ENCODE measurements around the gene RABGEF1. TPM values are rescaled to one million over a fixed set of nuclear protein-coding genes. Genes with fewer than 3 reads are reported as not detected.
A peak's percentile ranks its signal among the peaks of the same experiment; 100 is the strongest.
"Not testable (repeated sequence)": the region's sequence is repeated elsewhere in the genome, so short reads cannot be mapped to it uniquely, and the experiment has no call there.

Gene RABGEF1
- total and polyA plus RNA-seq, 2 donors (not counting 3 experiments of a cell fraction or from before 2014, with no cell fraction given) = 11.6 to 15.5 TPM

- TF ChIP-seq POLR2AphosphoS5 (IDR thresholded peaks at IDR 0.05; ENCODE audit: insufficient read depth, low read depth, low read length) (no peak), JUN (IDR thresholded peaks at IDR 0.05; ENCODE audit: borderline replicate concordance, insufficient read depth, insufficient read length, low read depth) (no peak)
- peaks cover 5% of the 10 kb centered on the region for H3K4me1 ChIP-seq (ENCODE audit: control insufficient read depth, extremely low read depth, insufficient read depth, low read length)
- FAIRE-seq = no peak
- intact Hi-C loops (cut with micrococcal nuclease) (loop anchor here (1.0 to 5.0 kb wide), 2 partner anchors 87 to 256 kb away; partner anchors contain the start of genes SBDS and TYW1), dilution Hi-C loops (cut with MboI; ENCODE audit: extremely low pct_ligation_motif_present, low sequenced_read_pairs) (no loop called here)
- peak overlapping the region; percentile 54 to 99 (median 82) for H3K4me3 ChIP-seq (replicated peaks in 1 of 3; ENCODE audit: insufficient read depth in 1 of 3, low read depth in 1 of 3, low read length in 3 of 3)
- no TSS peak for BruUV-seq (replicated peaks)
- no peaks in the 10 kb centered on the region for H4K20me1 ChIP-seq (replicated peaks; ENCODE audit: control insufficient read depth, extremely low read depth, insufficient read depth, low read length)
- ChIA-PET POLR2A (no interaction called here), CTCF (no interaction called here)
- peak overlapping the region; percentile 83 for H3K27ac ChIP-seq (ENCODE audit: insufficient read depth, low read depth, low read length)
- H3K9ac ChIP-seq (replicated peaks; ENCODE audit: extremely low read depth, insufficient read depth, low read length) = peak overlapping the region; percentile 87
- no peaks in the 10 kb centered on the region for H3K9me3 ChIP-seq (replicated peaks; ENCODE audit: control insufficient read depth, insufficient read depth, low read length)
- no peaks in the 10 kb centered on the region for H3K27me3 ChIP-seq (ENCODE audit: control insufficient read depth in 2 of 2, insufficient read depth in 2 of 2, low read length in 2 of 2)
- H2AFZ ChIP-seq (ENCODE audit: low read depth, low read length) = no peak overlapping the region
- peaks cover 54% of the 10 kb centered on the region for H3K79me2 ChIP-seq (ENCODE audit: control insufficient read depth, insufficient read depth, low read length)
- no peaks in the 10 kb centered on the region for H3K9me1 ChIP-seq (replicated peaks; ENCODE audit: control insufficient read depth, extremely low read depth, insufficient read depth, low read length)
- H3K4me2 ChIP-seq (ENCODE audit: insufficient read depth, low read length) = peak overlapping the region; percentile 84
- DNase-seq (ENCODE audit: low read depth, low spot score) = no peak
- H3K36me3 ChIP-seq (ENCODE audit: control insufficient read depth in 2 of 2, extremely low read depth in 1 of 2, insufficient read depth in 2 of 2, low read length in 2 of 2) = no peaks in the 10 kb centered on the region
Observed at GRCh38 chr7:66741710-66742049, 1.1 kb downstream of the RABGEF1 start.

GRCh38 chr7:66742298-66742697 lies 1.8 kb downstream of the RABGEF1 start:
- POLR2A ChIA-PET; H3K27ac ChIP-seq (ENCODE audit: insufficient read depth, low read depth, low read length); H3K9ac ChIP-seq (replicated peaks; ENCODE audit: extremely low read depth, insufficient read depth, low read length); H3K9me1 ChIP-seq (replicated peaks; ENCODE audit: control insufficient read depth, extremely low read depth, insufficient read depth, low read length); H2AFZ ChIP-seq (ENCODE audit: low read depth, low read length); H4K20me1 ChIP-seq (replicated peaks; ENCODE audit: control insufficient read depth, extremely low read depth, insufficient read depth, low read length); BruUV-seq (replicated peaks); FAIRE-seq; DNase-seq (ENCODE audit: low read depth, low spot score); H3K4me1 ChIP-seq (ENCODE audit: control insufficient read depth, extremely low read depth, insufficient read depth, low read length); H3K36me3 ChIP-seq (ENCODE audit: control insufficient read depth in 2 of 2, extremely low read depth in 1 of 2, insufficient read depth in 2 of 2, low read length in 2 of 2); H3K4me2 ChIP-seq (ENCODE audit: insufficient read depth, low read length); H3K9me3 ChIP-seq (replicated peaks; ENCODE audit: control insufficient read depth, insufficient read depth, low read length); H3K27me3 ChIP-seq (ENCODE audit: control insufficient read depth in 2 of 2, insufficient read depth in 2 of 2, low read length in 2 of 2); CTCF ChIA-PET; H3K4me3 ChIP-seq (replicated peaks in 1 of 3; ENCODE audit: insufficient read depth in 1 of 3, low read depth in 1 of 3, low read length in 3 of 3); dilution Hi-C loops (cut with MboI; ENCODE audit: extremely low pct_ligation_motif_present, low sequenced_read_pairs): not testable (repeated sequence)
- intact Hi-C loops (cut with micrococcal nuclease) = loop anchor here (5.0 kb wide), 1 partner anchor 255 kb away; the partner anchor contains the start of genes SBDS and TYW1
- H3K79me2 ChIP-seq (ENCODE audit: control insufficient read depth, insufficient read depth, low read length) = peaks cover 59% of the 10 kb centered on the region

Data from endothelial cell of umbilical vein (primary cell).